ENCODE results near the gene TMEM72.

- TF ChIP-seq CTCF (IDR thresholded peaks at IDR 0.05) (no peak), EP300 (IDR thresholded peaks at IDR 0.05) (no peak), POLR2A (IDR thresholded peaks at IDR 0.05) (no peak), POLR2AphosphoS5 (IDR thresholded peaks at IDR 0.05) (no peak)
Observed at GRCh38 chr10:44930904-44931620, 19.9 kb downstream of the TMEM72 start.
